Measurements from ENCODE around the gene VSIG10. TPM values are rescaled to one million over a fixed set of nuclear protein-coding genes. Genes with fewer than 3 reads are reported as not detected.
"Not testable (repeated sequence)": the region's sequence is repeated elsewhere in the genome, so short reads cannot be mapped to it uniquely, and the experiment has no call there.

VSIG10 gene
- total RNA-seq, 1 donor from 2014 or later: 31.8 TPM

- intact Hi-C loops (cut with DNase I): no loop called here
- DNase-seq (ENCODE audit: low spot score): no peak
- no peak for ATAC-seq
Measured at GRCh38 chr12:118044577-118044976, 59.2 kb downstream of the VSIG10 start.

DNA sequence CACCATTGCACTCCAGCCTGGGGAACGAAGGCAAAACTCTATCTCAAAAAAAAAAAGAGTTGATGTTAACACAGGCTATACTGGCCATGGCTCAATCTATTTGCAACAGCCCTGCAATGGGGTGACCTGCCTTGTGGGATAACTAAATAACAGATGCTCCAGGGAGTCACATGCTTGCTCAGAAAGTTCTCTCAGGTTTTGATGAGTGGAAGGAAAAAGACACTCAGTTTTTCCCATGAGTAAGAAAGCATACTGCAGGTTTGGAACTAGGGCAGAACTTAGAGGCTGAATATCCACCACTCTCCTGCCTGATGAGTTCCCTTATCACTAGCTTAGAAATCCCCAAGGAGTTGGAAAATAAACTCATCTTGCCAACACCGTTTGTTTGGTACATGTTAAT, 59.7 kb downstream of the VSIG10 start:
- DNase-seq (ENCODE audit: low spot score): no peak
- intact Hi-C loops (cut with DNase I): no loop called here
- no peak for ATAC-seq

GRCh38 chr12:118042091-118042490, 61.7 kb downstream of the VSIG10 start:
- ATAC-seq (no peak), DNase-seq (ENCODE audit: low spot score) (no peak)
- intact Hi-C loops (cut with DNase I): no loop called here

- DNase-seq (ENCODE audit: low spot score): no peak
- no peak for ATAC-seq
- intact Hi-C loops (cut with DNase I): no loop called here
Measured at GRCh38 chr12:118038137-118038536, 65.7 kb downstream of the VSIG10 start.

- intact Hi-C loops (cut with DNase I): no loop called here
- no peak for DNase-seq (ENCODE audit: low spot score)
- no peak for ATAC-seq
Measured at GRCh38 chr12:118036672-118037411, 67.0 kb downstream of the VSIG10 start.

- intact Hi-C loops (cut with DNase I): no loop called here
- DNase-seq (ENCODE audit: low spot score): no peak
- ATAC-seq: no peak
Measured at GRCh38 chr12:118035190-118036041, 68.4 kb downstream of the VSIG10 start.

GRCh38 chr12:118034429-118035189, 69.2 kb downstream of the VSIG10 start:
- intact Hi-C loops (cut with DNase I): no loop called here
- DNase-seq (ENCODE audit: low spot score): no peak
- ATAC-seq: peak; percentile 63

DNA sequence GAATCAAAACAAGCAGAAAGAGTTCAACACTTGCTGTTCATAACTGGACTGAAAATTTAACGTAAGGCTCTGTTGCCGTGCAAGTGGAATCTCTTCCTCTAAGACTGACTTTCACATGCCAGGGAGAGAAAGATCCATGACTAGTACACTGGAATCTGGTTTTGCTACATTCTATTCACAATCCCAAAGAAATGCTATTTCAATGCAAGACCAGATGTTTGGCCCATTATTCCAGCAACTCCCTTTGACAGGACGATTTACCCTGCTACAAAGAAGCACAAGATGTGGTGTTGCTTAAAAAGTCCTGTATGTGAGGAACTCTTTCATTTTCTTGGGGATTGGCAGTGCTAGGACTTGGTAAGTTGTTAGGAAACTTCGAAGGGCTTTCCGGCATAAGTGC, 69.9 kb downstream of the VSIG10 start:
- DNase-seq (ENCODE audit: low spot score): no peak
- ATAC-seq: no peak
- intact Hi-C loops (cut with DNase I): no loop called here

DNA sequence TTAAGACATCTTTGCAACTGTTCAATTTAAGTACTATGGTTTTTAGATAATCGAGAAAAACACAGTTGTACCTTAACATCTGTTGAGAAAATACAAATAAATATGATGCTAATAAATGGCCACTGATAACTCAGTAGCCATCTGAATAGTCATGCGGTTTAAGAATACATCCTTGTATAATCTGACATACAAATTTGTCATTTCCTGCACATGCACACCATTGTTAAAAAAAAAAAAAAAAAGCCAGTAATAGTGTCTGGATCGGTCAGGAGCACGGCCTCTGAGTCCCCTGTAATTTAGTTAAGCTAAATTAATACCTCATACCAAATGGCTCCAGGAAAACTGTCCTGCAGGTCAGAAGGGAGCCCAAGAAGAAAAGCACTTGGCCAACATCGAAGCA, 70.5 kb downstream of the VSIG10 start:
- DNase-seq (ENCODE audit: low spot score) (no peak), ATAC-seq (no peak)
- intact Hi-C loops (cut with DNase I): no loop called here

DNA sequence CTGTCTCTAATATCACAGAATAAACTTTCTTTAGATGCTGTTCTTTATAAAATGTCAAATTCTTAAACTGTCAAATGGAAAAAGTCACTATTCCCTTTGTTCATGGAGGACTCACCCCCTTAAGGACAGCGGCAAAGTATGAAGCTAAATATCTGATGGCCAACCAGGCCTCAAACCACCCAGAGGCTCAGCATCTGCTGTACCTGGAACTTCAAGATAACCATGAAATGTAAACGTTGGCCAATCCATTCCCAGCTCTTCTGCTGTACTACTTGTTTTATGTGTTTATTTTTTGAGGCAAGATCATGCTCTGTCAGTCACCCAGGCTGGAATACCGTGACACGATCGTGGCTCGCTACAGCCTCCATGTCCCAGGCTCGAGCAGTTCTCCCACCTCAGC, 71.6 kb downstream of the VSIG10 start:
- intact Hi-C loops (cut with DNase I): no loop called here
- no peak for ATAC-seq

DNA sequence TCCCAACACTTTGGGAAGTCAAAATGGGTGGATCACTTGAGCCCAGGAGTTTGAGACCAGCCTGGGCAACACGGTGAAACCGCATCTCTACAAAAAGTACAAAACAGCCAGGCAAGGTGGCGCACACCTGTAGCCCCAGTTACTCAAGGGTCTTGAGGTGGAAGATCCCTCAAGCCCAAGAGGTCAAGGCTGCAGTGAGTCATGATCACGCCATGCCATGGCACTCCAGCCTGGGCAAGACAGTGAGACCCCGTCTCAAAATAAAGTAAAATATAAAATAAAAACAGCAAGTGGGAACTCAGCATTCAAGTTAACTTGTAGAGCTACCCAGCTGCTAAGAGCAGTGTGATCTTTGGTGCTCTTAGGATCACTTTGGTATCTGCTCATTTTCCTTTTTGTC, 74.6 kb downstream of the VSIG10 start:
- no peak for ATAC-seq
- intact Hi-C loops (cut with DNase I): no loop called here
- DNase-seq (ENCODE audit: low spot score): no peak

More for the DNA sequence above, 71.6 kb downstream of the VSIG10 start:
- DNase-seq (ENCODE audit: low spot score): no peak

- DNase-seq (ENCODE audit: low spot score): no peak
- no peak for ATAC-seq
- intact Hi-C loops (cut with DNase I): no loop called here
Measured at GRCh38 chr12:118025168-118025567, 78.6 kb downstream of the VSIG10 start.

DNA sequence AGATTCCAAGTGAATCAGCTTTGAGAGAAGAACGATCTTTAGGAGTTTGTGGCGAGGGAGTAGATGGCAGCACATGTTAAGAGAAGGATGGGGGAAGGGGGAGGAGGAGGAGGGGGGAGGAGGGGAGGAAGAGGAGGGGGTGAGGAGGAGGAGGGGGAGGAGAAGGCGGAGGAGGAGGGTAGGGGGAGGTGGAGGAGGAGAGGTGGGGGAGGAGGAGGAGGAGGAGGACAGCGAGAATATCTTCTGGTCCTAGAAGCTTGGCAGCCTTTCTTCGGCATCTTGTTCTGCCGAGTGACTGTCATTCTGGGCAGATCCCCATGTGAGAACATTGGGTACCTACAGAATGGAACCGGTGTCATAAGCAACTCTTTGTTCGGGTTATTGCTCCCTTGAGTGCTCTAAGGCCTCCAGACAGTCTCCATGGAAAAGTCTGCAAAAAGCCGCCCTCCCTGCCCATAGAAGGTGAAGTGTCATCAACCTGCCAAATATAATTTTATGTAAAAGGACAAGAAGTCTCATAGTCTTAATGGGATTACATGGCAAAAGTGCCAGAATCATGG, 80.4 kb downstream of the VSIG10 start:
- DNase-seq (ENCODE audit: low spot score) (no peak), ATAC-seq (no peak)
- intact Hi-C loops (cut with DNase I): no loop called here

DNA sequence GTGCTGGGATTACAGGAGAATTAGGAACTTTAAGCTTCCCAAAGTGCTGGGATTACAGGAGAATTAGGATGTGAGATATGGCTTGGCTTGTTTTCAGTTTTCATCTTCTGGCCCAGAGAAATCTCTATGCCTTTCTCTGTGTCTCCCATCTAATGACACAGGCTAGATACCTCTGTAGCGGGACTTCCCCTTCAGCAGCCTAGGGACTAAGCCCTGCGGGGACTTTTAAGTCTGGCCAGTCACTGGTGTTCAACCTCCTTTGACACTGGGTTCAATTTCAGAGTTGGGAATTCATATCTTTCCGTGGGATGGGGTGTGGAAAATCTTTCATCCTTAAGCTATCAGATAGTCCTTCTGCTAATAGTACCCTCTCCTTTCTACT, 81.1 kb downstream of the VSIG10 start:
- no peak for ATAC-seq
- intact Hi-C loops (cut with DNase I): no loop called here
- DNase-seq (ENCODE audit: low spot score): no peak

DNA sequence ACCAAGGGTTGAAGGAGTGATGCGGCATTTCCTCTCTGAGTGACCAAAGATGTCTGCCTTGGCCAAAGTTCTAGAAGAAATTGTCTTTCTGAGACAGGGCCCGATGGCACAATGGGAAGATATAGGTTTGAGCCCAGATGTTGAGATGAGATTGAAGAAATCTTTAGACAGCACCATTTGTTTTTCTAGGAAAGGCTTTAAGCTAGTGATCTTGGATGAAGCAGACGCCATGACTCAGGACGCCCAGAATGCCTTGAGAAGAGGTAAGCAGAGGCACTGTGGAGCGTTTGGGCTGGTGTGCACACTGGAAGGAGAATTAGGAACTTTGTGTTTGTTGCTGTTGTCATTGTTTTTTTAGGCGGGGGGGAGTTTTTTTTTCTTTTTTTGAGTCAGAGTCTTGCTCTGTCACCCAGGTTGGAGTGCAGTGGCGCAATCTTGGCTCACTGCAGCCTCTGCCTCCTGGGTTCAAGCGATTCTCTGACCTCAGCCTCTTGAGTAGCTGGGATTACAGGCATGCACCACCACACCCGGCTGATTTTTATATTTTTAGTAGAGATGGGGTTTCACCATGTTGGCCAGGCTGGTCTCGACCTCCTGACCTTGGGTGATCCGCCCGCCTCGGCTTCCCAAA, 81.6 kb downstream of the VSIG10 start:
- intact Hi-C loops (cut with DNase I); ATAC-seq; DNase-seq (ENCODE audit: low spot score): not testable (repeated sequence)

- no peak for ATAC-seq
- intact Hi-C loops (cut with DNase I): no loop called here
- no peak for DNase-seq (ENCODE audit: low spot score)
Measured at GRCh38 chr12:118020036-118020435, 83.8 kb downstream of the VSIG10 start.

DNA sequence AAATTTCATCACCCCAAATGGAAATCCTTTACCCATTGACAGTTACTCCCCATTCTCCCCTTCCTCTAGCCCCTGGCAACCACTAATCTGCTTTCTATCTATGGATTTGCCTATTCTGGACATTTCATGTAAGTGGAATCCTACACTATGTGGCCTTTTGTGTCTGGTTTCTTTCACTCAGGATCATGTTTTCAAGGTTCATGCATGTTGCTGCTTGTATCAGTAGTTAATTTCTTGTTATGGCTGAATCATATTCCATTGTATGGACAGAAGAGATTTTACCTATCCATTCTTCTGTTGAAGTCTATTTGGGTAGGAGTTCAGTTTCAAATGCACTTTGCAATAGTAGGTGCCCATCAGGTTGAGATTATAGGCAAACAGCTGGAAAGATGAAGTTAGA, 85.9 kb downstream of the VSIG10 start:
- ATAC-seq: no peak
- intact Hi-C loops (cut with DNase I): no loop called here
- DNase-seq (ENCODE audit: low spot score): no peak

DNA sequence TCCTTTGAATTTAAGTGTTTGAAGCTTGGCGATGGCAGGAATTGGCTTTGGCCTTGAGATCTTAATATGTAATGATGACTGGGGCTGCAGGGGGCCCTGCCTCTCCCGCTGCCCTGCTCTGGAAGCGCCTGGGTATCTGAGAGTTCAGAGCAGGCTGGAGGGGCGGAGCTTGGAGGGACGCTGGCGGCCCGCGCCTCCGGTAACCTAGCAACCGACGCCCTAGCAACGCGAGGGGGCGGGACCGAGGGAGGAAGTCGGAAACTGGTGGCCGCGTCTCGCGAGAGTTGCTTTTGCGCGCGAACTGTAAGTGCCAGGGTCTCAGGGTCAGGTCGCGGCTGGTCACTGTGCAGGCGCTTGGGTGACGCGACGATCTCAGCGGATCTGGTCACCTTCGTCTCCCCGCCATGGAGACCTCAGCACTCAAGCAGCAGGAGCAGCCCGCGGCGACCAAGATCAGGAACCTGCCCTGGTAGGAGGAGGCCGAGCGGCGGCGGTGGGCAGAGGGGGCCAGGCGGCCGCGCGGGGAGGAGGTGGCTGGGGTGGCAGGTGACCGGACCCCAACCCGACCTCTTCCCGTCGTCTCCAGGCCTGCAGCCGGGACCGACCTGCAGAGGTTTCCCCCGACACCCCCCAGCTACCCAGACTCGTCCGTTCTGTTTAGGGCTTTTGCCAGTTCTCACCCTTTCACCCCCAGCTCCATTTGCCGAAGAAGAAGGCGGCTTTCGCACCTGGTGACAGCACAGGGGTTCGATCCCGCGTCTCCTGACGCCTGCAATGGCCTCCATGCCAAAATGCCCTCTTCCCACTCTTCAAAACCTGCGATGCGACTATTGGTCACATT, 87.2 kb downstream of the VSIG10 start, which contains the start of gene RFC5:
TSS of gene RFC5 (plus strand) at position 280 of the 841 bp plus-strand sequence. CDS start at position 405, 125 bp downstream.
- DNase-seq (ENCODE audit: low spot score) (peak; percentile 100), ATAC-seq (peak; percentile 100)
- intact Hi-C loops (cut with DNase I): no loop called here

Data from sciatic nerve (tissue), 2 donors.